Left hindlimb (tissue), 1 donor: ENCODE data around the gene PLLP.

Experiments
- DNase-seq: peaks from one replicate; pipeline ENCODE4 v3.0.0-alpha.2; 2018

The PLLP gene

DNA sequence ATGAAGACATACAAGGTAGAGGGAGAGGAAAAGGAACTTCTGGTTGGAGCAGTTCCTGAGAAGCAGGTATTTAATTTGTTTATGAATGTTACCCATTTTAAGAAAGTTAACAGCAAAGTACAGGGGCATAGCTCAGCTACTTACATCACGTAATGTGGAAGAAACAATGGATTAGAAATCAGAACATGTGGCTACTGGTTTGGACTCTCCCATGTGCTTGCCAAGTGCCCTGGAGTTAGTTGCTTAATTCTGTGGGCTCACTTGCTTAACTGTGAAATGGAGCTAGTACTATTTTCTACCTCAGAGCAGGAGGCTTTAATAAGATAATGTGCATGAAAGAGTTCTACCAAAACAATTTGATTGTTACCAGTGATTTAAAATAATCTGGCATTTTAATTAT is 71.0 kb downstream of the PLLP start:
- no peak for DNase-seq

DNA sequence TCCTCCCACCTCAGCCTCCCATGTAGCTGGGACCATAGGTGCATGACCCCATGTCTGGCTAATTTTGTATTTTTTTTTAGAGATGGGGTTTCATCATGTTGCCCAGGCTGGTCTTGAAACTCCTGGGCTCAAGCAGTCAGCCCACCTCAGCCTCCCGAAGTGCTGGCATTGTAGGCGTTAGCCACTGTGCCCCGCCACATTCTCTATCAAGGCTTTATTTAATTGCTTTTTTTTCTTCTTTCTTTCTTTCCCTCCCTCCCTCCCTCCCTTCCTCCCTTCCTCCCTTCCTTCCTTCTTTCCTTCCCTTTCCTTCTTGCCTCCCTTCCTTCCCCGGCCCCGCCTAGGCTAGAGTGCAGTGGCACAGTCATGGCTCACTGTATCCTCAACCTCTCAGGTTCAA is 74.7 kb downstream of the PLLP start:
- no peak for DNase-seq

DNA sequence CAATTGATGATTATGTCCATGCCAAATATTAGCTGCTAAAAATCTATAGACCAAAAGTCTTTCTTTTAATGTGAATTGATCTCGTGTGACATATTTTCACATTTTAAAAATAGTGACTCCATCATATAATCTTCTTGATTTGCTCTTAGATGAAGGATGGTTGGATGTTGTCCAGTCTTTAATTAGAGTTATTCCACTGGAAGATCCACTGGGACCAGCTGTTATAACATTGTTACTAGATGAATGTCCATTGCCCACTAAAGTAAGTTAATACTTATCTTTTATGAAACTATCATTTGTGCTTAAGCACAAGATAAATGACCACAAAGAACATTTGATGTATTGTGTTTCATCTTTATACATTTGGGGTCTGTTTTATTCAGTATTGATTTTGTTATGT is 75.5 kb downstream of the PLLP start:
- no peak for DNase-seq
